HepG2 (cell line): ENCODE results near the gene C14orf132. TPM values are rescaled to one million over a fixed set of nuclear protein-coding genes. Genes with fewer than 3 reads are reported as not detected.

Experiments
- AHR ChIP-seq: IDR thresholded peaks from 2 replicates; pipeline ENCODE4 v1.6.1; 2018; ENCODE audit warnings: missing genetic modification reagents, missing compliant biosample characterization
- FOXO4 ChIP-seq: sonication (generic); formaldehyde crosslinking; conservative IDR thresholded peaks from 2 replicates; pipeline ENCODE4 v1.8.1; 2023; ENCODE audit warnings: missing genetic modification reagents
- GABPB1 ChIP-seq: IDR thresholded peaks from 2 replicates; pipeline ENCODE4 v1.6.1; 2016; ENCODE audit warnings: mild to moderate bottlenecking, missing genetic modification reagents, moderate library complexity, missing compliant biosample characterization
- GFI1 ChIP-seq: sonication (generic); formaldehyde crosslinking; IDR thresholded peaks from 2 replicates; pipeline ENCODE4 v1.5.0; 2020; ENCODE audit warnings: missing genetic modification reagents, mild to moderate bottlenecking, borderline replicate concordance
- HNF4A ChIP-seq: sonication (generic); formaldehyde crosslinking; IDR thresholded peaks from 2 replicates; pipeline ENCODE4 v1.4.0; 2020; ENCODE audit warnings: missing genetic modification reagents
- HNRNPK ChIP-seq: fragments of 200-400 bp; formaldehyde crosslinking; IDR thresholded peaks from 2 replicates; pipeline ENCODE4 v1.6.1; 2018; ENCODE audit warnings: low read length, low read depth, moderate library complexity, mild to moderate bottlenecking; ENCODE audit not compliant: poor library complexity, severe bottlenecking
- IKZF5 ChIP-seq: IDR thresholded peaks from 2 replicates; pipeline ENCODE4 v1.6.1; 2018; ENCODE audit warnings: missing genetic modification reagents, mild to moderate bottlenecking, missing compliant biosample characterization
- KLF11 ChIP-seq: IDR thresholded peaks from 2 replicates; pipeline ENCODE4 v1.6.1; 2016; ENCODE audit warnings: missing compliant biosample characterization
- RFXAP ChIP-seq: sonication (generic); formaldehyde crosslinking; IDR thresholded peaks from 2 replicates; pipeline ENCODE4 v1.4.0; 2020; ENCODE audit warnings: missing genetic modification reagents, borderline replicate concordance
- SAP130 ChIP-seq: IDR thresholded peaks from 2 replicates; pipeline ENCODE4 v1.6.1; 2016; ENCODE audit warnings: low read depth
- SOX13 ChIP-seq, 3 experiments: fragments of 450-650 bp in 1 of 3; sonication (generic) in 1 of 3; formaldehyde crosslinking in 1 of 3; IDR thresholded peaks in 2 of 3; conservative IDR thresholded peaks in 1 of 3; 2 replicates each; pipeline versions ENCODE4 v1.5.0 to v1.6.1; 2016 to 2020; ENCODE audit warnings: antibody characterized with exemption in 1 of 3, mild to moderate bottlenecking in 1 of 3, missing compliant biosample characterization in 1 of 3, missing genetic modification reagents in 1 of 3, moderate library complexity in 1 of 3
- ZBTB42 ChIP-seq: sonication (generic); formaldehyde crosslinking; IDR thresholded peaks from 2 replicates; pipeline ENCODE4 v1.5.0; 2020; ENCODE audit warnings: mild to moderate bottlenecking, missing genetic modification reagents
- ZKSCAN8 ChIP-seq: IDR thresholded peaks from 2 replicates; pipeline ENCODE4 v1.6.1; 2016; ENCODE audit warnings: borderline replicate concordance, missing genetic modification reagents, missing compliant biosample characterization
- ZNF678 ChIP-seq: sonication (generic); formaldehyde crosslinking; IDR thresholded peaks from 2 replicates; pipeline ENCODE4 v1.4.0; 2020; ENCODE audit warnings: mild to moderate bottlenecking, missing genetic modification reagents
- ZNF788 ChIP-seq: sonication (generic); formaldehyde crosslinking; IDR thresholded peaks from 2 replicates; pipeline ENCODE4 v1.5.0; 2020; ENCODE audit warnings: mild to moderate bottlenecking, missing genetic modification reagents, borderline replicate concordance
- polyA plus RNA-seq, 8 experiments: library from polyadenylated mRNA; depleted of rRNA in 3 of 8; stranded (reverse) in 7 of 8; unstranded in 1 of 8; fragments of >200 nt; fragmentation: Illumina TruSeq in 4 of 8; extraction: Trizol in 4 of 8; gene quantifications; 2 replicates each; pipeline versions ENCODE4 v1.2.1 to v1.2.3, GENCODE V29; 2011 to 2016; ENCODE audit warnings: low read depth in 4 of 8, missing spikeins in 1 of 8, mixed read lengths in 1 of 8; ENCODE audit not compliant: insufficient read depth in 1 of 8
- total RNA-seq, 5 experiments: library from RNA; depleted of rRNA; stranded (reverse); fragments of >200 nt; fragmentation: Illumina TruSeq; extraction: Trizol; gene quantifications; 2 replicates each; pipeline ENCODE4 v1.2.3, GENCODE V29; 2016; ENCODE audit warnings: low read depth in 1 of 5
- TF ChIP-seq, protein P1 (sequence below): sonication (generic); formaldehyde crosslinking; IDR thresholded peaks from 2 replicates; pipeline ENCODE4 v1.5.1; 2020; ENCODE audit warnings: missing genetic modification reagents, mild to moderate bottlenecking, borderline replicate concordance
- TF ChIP-seq, protein P2 (sequence below): sonication (generic); formaldehyde crosslinking; IDR thresholded peaks from 2 replicates; pipeline ENCODE4 v1.8.1; 2022; ENCODE audit warnings: low read depth, mild to moderate bottlenecking, missing genetic modification reagents
- TF ChIP-seq, protein P3 (sequence below): sonication (generic); formaldehyde crosslinking; IDR thresholded peaks from 2 replicates; pipeline ENCODE4 v1.4.0; 2020; ENCODE audit warnings: mild to moderate bottlenecking, missing genetic modification reagents

Gene C14orf132
- total and polyA plus RNA-seq, 2 of the 13 experiments (the other 11 are each of a cell fraction or from before 2014, with no cell fraction given), result 0.13 to 0.15 TPM

DNA sequence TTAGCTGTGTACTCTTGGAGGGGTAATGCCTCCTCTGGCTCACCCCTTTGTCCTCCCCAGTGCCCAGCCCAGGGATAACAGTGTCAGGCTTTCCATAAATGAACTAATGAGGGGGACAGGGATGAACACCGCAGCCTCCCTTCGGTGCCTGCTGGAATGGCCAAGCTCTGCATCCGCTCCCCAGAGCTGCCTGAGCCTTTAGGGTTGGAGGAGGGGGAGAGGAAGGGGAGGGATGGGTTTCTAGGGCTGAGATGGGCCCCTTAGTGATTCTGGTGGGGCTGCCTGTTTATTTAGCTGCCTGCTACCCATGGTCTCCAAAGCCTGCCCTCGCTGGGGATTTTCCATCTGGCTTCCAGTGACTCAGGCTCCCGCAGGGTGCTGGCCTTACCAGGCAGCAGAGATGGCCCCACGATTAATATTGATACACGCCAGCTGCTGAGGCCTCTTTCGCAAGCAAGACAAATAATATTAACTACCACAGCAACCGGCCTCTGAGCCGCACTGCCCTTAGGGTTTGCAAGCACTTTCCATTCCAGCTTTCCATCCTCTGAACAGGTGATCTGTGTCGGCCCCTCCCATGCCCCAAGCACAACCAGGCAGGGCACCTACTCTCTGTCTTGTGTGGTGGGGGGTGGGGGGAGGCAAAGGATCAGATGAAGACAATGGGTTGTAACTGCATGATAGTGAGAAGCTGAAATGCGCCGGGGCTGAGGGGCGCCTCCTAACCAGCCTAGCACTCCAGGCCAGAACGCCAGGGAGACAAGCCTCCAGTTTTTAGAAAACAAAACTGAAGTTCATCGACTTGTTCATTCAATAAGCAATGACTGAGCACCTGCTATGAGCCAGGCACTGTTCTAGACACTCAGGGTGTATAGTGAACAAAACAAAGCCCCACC, 56.7 kb downstream of the C14orf132 start (continued):
- TF ChIP-seq HNF4A (CRISPR knock-in tag) (0 out of 2 replicates have a peak, but pooled peaks have one; percentile 30), IKZF5 (CRISPR knock-in tag) (no peak), GABPB1 (CRISPR knock-in tag) (no peak), SOX13 (IDR thresholded peaks at IDR 0.05) (no peak), SOX13 (CRISPR knock-in tag; conservative IDR thresholded peaks at IDR 0.05 in 1 of 2, IDR thresholded peaks at IDR 0.05 in 1 of 2) (peak in 1 of 2 experiments; percentile 42; a peak in 1 of 4 replicates), RFXAP (CRISPR knock-in tag) (no peak), GFI1 (CRISPR knock-in tag) (no peak), ZNF788 (CRISPR knock-in tag) (0 out of 2 replicates have a peak, but pooled peaks have one; percentile 36), ZBTB42 (CRISPR knock-in tag) (no peak), AHR (CRISPR knock-in tag) (no peak), ZNF678 (CRISPR knock-in tag) (no peak), ZKSCAN8 (CRISPR knock-in tag) (no peak), SAP130 (CRISPR knock-in tag) (0 out of 2 replicates have a peak, but pooled peaks have one; percentile 13), KLF11 (no peak), HNRNPK (no peak), FOXO4 (no peak)
- TF ChIP-seq, protein P1, sequence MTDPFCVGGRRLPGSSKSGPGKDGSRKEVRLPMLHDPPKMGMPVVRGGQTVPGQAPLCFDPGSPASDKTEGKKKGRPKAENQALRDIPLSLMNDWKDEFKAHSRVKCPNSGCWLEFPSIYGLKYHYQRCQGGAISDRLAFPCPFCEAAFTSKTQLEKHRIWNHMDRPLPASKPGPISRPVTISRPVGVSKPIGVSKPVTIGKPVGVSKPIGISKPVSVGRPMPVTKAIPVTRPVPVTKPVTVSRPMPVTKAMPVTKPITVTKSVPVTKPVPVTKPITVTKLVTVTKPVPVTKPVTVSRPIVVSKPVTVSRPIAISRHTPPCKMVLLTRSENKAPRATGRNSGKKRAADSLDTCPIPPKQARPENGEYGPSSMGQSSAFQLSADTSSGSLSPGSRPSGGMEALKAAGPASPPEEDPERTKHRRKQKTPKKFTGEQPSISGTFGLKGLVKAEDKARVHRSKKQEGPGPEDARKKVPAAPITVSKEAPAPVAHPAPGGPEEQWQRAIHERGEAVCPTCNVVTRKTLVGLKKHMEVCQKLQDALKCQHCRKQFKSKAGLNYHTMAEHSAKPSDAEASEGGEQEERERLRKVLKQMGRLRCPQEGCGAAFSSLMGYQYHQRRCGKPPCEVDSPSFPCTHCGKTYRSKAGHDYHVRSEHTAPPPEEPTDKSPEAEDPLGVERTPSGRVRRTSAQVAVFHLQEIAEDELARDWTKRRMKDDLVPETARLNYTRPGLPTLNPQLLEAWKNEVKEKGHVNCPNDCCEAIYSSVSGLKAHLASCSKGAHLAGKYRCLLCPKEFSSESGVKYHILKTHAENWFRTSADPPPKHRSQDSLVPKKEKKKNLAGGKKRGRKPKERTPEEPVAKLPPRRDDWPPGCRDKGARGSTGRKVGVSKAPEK, result no peak
- TF ChIP-seq, protein P2, sequence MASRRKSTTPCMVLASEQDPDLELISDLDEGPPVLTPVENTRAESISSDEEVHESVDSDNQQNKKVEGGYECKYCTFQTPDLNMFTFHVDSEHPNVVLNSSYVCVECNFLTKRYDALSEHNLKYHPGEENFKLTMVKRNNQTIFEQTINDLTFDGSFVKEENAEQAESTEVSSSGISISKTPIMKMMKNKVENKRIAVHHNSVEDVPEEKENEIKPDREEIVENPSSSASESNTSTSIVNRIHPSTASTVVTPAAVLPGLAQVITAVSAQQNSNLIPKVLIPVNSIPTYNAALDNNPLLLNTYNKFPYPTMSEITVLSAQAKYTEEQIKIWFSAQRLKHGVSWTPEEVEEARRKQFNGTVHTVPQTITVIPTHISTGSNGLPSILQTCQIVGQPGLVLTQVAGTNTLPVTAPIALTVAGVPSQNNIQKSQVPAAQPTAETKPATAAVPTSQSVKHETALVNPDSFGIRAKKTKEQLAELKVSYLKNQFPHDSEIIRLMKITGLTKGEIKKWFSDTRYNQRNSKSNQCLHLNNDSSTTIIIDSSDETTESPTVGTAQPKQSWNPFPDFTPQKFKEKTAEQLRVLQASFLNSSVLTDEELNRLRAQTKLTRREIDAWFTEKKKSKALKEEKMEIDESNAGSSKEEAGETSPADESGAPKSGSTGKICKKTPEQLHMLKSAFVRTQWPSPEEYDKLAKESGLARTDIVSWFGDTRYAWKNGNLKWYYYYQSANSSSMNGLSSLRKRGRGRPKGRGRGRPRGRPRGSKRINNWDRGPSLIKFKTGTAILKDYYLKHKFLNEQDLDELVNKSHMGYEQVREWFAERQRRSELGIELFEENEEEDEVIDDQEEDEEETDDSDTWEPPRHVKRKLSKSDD, result no peak
- TF ChIP-seq, protein P3, sequence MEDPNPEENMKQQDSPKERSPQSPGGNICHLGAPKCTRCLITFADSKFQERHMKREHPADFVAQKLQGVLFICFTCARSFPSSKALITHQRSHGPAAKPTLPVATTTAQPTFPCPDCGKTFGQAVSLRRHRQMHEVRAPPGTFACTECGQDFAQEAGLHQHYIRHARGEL (CRISPR knock-in tag), result no peak
